Colonic mucosa (tissue), 4 donors: ENCODE data around the gene HTR3E. TPM values are rescaled to one million over a fixed set of nuclear protein-coding genes. Genes with fewer than 3 reads are reported as not detected.
A peak's percentile ranks its signal among the peaks of the same experiment; 100 is the strongest.
"Not testable (repeated sequence)": the region's sequence is repeated elsewhere in the genome, so short reads cannot be mapped to it uniquely, and the experiment has no call there.

Experiments used
- DNase-seq: peaks from one replicate; pipeline ENCODE4 v3.0.0-alpha.2; 2020
- H3K27ac ChIP-seq: fragments of 200-600 bp; one replicate; pipeline ENCODE4 v1.8.0; 2021
- H3K27me3 ChIP-seq: fragments of 200-600 bp; one replicate; pipeline ENCODE4 v1.8.0; 2021
- H3K36me3 ChIP-seq: fragments of 200-600 bp; one replicate; pipeline ENCODE4 v1.8.0; 2021
- H3K4me1 ChIP-seq: fragments of 200-600 bp; one replicate; pipeline ENCODE4 v1.8.0; 2021; ENCODE audit warnings: mild to moderate bottlenecking
- H3K4me3 ChIP-seq: fragments of 200-600 bp; one replicate; pipeline ENCODE4 v1.8.0; 2021
- H3K9ac ChIP-seq, 2 donors: one replicate each; pipeline ENCODE4 v1.7.0; 2013; ENCODE audit warnings: control low read depth in 2 of 2, low read depth in 2 of 2, low read length in 2 of 2
- H3K9me3 ChIP-seq: fragments of 200-600 bp; one replicate; pipeline ENCODE4 v1.8.0; 2021
- intact Hi-C: fragments of 100-400 bp; cut with DNase I; formaldehyde crosslinking; loops from one replicate; pipeline ENCODE4 v1.14.1; 2022
- total RNA-seq, 2 donors: library from RNA; stranded (reverse); fragmentation: NEBNext Ultra II Directional in 1 of 2; extraction: Animal tissue kit (Norgen Biotek cat#: 25700) in 1 of 2; gene quantifications; one replicate each; pipeline ENCODE4 v1.2.1, GENCODE V29; 2021
- TF ChIP-seq, protein P1 (sequence below): fragments of 200-600 bp; IDR thresholded peaks from one replicate; pipeline ENCODE4 v1.8.0; 2022; ENCODE audit warnings: antibody characterized with exemption, mild to moderate bottlenecking
- donor health status: healthy.
- donor health status: DM: no; HTN: no; CAD: no.
- donor health status: DM: no; HTN: no; CAD: no.

The HTR3E gene
- total RNA-seq, 2 donors from 2014 or later: 0.13 to 0.52 TPM

GRCh38 chr3:184145751-184146270, 48.9 kb downstream of the HTR3E start:
- no peak overlapping the region for H3K27ac ChIP-seq
- intact Hi-C loops: no loop called here
- DNase-seq: no peak
- no peak overlapping the region for H3K4me3 ChIP-seq
- H3K9ac ChIP-seq: no peak overlapping the region
- H3K27me3 ChIP-seq: no peaks in the 10 kb centered on the region
- H3K36me3 ChIP-seq: peaks cover 11% of the 10 kb centered on the region
- H3K4me1 ChIP-seq: no peaks in the 10 kb centered on the region
- TF ChIP-seq, protein P1, sequence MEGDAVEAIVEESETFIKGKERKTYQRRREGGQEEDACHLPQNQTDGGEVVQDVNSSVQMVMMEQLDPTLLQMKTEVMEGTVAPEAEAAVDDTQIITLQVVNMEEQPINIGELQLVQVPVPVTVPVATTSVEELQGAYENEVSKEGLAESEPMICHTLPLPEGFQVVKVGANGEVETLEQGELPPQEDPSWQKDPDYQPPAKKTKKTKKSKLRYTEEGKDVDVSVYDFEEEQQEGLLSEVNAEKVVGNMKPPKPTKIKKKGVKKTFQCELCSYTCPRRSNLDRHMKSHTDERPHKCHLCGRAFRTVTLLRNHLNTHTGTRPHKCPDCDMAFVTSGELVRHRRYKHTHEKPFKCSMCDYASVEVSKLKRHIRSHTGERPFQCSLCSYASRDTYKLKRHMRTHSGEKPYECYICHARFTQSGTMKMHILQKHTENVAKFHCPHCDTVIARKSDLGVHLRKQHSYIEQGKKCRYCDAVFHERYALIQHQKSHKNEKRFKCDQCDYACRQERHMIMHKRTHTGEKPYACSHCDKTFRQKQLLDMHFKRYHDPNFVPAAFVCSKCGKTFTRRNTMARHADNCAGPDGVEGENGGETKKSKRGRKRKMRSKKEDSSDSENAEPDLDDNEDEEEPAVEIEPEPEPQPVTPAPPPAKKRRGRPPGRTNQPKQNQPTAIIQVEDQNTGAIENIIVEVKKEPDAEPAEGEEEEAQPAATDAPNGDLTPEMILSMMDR: no peak
- no peaks in the 10 kb centered on the region for H3K9me3 ChIP-seq

DNA sequence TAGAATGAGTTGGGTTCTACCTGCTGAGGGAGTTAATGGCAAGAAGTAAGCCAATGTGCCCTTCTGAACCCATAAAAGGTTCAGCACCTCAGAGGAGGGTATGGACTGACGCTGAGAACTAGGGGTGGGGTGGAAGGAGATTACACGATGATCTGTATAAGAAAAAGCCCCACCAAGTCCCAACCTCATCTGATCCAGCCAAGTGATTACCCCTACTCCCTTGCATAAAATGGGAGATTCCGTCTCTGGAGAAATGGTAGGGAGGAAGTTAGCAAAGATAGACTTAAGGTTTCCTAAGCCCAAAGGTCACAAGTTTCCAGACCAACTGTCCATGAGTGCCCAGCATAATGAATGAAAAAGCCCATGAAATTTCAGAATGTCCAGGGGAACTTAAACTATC, 51.2 kb downstream of the HTR3E start:
- Histone ChIP-seq H3K9ac (no peak overlapping the region), H3K27ac (no peak overlapping the region), H3K36me3 (peaks cover 5% of the 10 kb centered on the region), H3K27me3 (no peaks in the 10 kb centered on the region), H3K4me1 (no peaks in the 10 kb centered on the region), H3K9me3 (no peaks in the 10 kb centered on the region), H3K4me3 (no peak overlapping the region)
- TF ChIP-seq, protein P1: no peak
- no peak for DNase-seq
- intact Hi-C loops: no loop called here

- no peaks in the 10 kb centered on the region for H3K9me3 ChIP-seq
- no peaks in the 10 kb centered on the region for H3K36me3 ChIP-seq
- no peak overlapping the region for H3K9ac ChIP-seq
- no peaks in the 10 kb centered on the region for H3K4me1 ChIP-seq
- TF ChIP-seq, protein P1: no peak
- intact Hi-C loops: no loop called here
- H3K4me3 ChIP-seq: no peak overlapping the region
- no peak for DNase-seq
- H3K27me3 ChIP-seq: no peaks in the 10 kb centered on the region
- H3K27ac ChIP-seq: no peak overlapping the region
Measured at GRCh38 chr3:184149123-184149522, 52.3 kb downstream of the HTR3E start.

GRCh38 chr3:184149770-184150169, 52.9 kb downstream of the HTR3E start:
- intact Hi-C loops: loop anchor here (10.0 kb wide), 1 partner anchor 255 kb away; no protein-coding TSS in a partner anchor
- H3K27ac ChIP-seq, DNase-seq, H3K36me3 ChIP-seq, H3K4me1 ChIP-seq, H3K9ac ChIP-seq, H3K27me3 ChIP-seq, H3K4me3 ChIP-seq, H3K9me3 ChIP-seq: not testable (repeated sequence)

DNA sequence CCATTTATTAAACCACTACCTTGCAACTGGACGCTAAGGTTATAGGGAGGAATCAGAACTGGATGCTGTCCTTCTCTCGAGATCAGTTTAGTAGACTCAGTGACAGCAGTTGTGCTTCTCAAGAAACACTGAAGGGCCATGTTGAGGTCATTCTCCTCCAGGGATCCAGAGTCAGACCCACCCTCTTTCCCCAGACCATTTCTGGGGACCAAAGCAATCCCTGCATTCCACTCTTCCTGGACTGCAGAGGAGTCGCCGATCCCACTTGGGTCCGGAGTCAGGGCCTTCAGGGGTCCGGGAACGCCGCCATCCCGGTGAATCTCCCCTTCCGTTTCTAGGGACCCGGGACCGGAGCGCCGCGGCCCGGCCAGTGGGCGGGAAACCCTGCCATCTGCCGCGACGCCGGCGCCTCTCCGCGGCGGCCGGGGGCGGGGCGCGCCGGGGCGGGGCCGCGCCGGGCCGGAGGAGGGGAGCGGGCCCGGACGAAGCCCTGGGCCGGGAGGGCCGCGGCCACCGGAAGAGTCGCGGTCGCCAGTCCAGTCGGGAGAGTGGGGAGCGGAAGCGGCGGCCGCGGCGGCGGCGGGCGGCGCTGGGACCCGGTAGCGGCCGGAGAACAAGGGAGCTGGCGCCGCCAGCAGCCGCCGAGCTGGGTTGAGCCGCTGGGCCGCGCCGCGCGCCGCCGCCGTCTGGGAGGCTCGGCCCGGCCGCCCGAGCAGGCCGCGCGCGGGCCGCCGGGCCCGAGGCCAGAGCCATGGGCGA, 58.2 kb downstream of the HTR3E start, which contains the start of gene DVL3:
Gene DVL3 (plus strand): TSS at position 493 of the 759 bp plus-strand sequence. CDS start 259 bp downstream, at position 752.
- Histone ChIP-seq H3K9ac (peak within 1 kb of the TSS; percentile 90), H3K27me3 (no peaks in the 10 kb centered on the region), H3K4me3 (peak within 1 kb of the TSS; percentile 88), H3K4me1 (peaks cover 9% of the 10 kb centered on the region), H3K27ac (peak within 1 kb of the TSS; percentile 88), H3K36me3 (no peaks in the 10 kb centered on the region), H3K9me3 (no peaks in the 10 kb centered on the region)
- TF ChIP-seq, protein P1: no peak
- DNase-seq: peak; percentile 61
- intact Hi-C loops: loop anchor here (10.0 kb wide), 1 partner anchor 260 kb away; no protein-coding TSS in a partner anchor
